HepG2 (cell line): ENCODE results near the gene ERFL. TPM values are rescaled to one million over a fixed set of nuclear protein-coding genes. Genes with fewer than 3 reads are reported as not detected.
A peak's percentile ranks its signal among the peaks of the same experiment; 100 is the strongest.

Experiments
- ATAC-seq: fragments of 200-7000 bp; cut with Tn5 transposase; 3 replicates; pipeline ENCODE4 v1.9.1; 2020; ENCODE audit warnings: mild to moderate bottlenecking, moderate library complexity
- BruUV-seq: library from RNA; stranded (reverse); fragments of 400-500 nt; replicated peaks from 2 replicates; lab custom pipeline; 2021; lab: Mats Ljungman, UMichigan
- CTCF ChIA-PET: fragments of 300-600 bp; formaldehyde crosslinking; extraction: SDS; loops from one replicate; lab custom pipeline; 2021; ENCODE audit warnings: low total read pairs, inconsistent platforms, low intra/inter-chr PET ratio; lab: Yijun Ruan, JAX
- POLR2A ChIA-PET: fragments of 350-600 bp; sonication (Branson Sonifier 250); formaldehyde crosslinking; loops from one replicate; lab custom pipeline; 2020; ENCODE audit warnings: antibody characterized with exemption, inconsistent platforms; lab: Yijun Ruan, JAX
- DNase-seq: peaks from one replicate; pipeline ENCODE4 v3.0.0-alpha.2; 2015; ENCODE audit warnings: low spot score
- FAIRE-seq: peaks from 3 replicates; lab custom pipeline; 2011; peaks lifted over from hg19 to GRCh38; lab: Jason Lieb, UNC
- H2AFZ ChIP-seq: one replicate; pipeline ENCODE4 v1.6.1; 2011; ENCODE audit warnings: low read length, inconsistent platforms
- H3K27ac ChIP-seq: fragments of 300-600 bp; 3 replicates; pipeline ENCODE4 v1.8.0; 2011; ENCODE audit warnings: mixed run types, mild to moderate bottlenecking, mixed read lengths, low read length, inconsistent platforms; ENCODE audit not compliant: insufficient read depth; ENCODE audit errors: extremely low read length
- H3K27me3 ChIP-seq, 2 experiments: fragments of 200-600 bp in 1 of 2; 2 replicates in 1 of 2; 3 replicates in 1 of 2; pipeline versions ENCODE4 v1.6.0 to v1.8.0; 2011; ENCODE audit warnings: low read length in 2 of 2, mild to moderate bottlenecking in 2 of 2, moderate library complexity in 2 of 2, inconsistent platforms in 1 of 2; ENCODE audit not compliant: insufficient read depth in 2 of 2, control insufficient read depth in 1 of 2
- H3K36me3 ChIP-seq, 2 experiments: fragments of 200-600 bp in 1 of 2; replicated peaks in 1 of 2; 2 replicates in 1 of 2; 3 replicates in 1 of 2; pipeline versions ENCODE4 v1.5.1 to v1.8.0; 2011; ENCODE audit warnings: low read length in 2 of 2, inconsistent platforms in 1 of 2; ENCODE audit not compliant: insufficient read depth in 2 of 2, control insufficient read depth in 1 of 2
- H3K4me1 ChIP-seq: 2 replicates; pipeline ENCODE4 v1.5.1; 2012; ENCODE audit warnings: low read length, inconsistent platforms; ENCODE audit not compliant: insufficient read depth
- H3K4me2 ChIP-seq: 2 replicates; pipeline ENCODE4 v1.6.0; 2011; ENCODE audit warnings: low read depth, low read length, inconsistent platforms
- H3K4me3 ChIP-seq, 3 experiments: fragments of 200-600 bp in 1 of 3; sonication (generic), shearing (Covaris generic) in 1 of 3; replicated peaks in 1 of 3; 2 replicates each; pipeline ENCODE4 v1.5.1; 2011 to 2016; ENCODE audit warnings: low read length in 3 of 3, inconsistent platforms in 2 of 3, low read depth in 2 of 3, mild to moderate bottlenecking in 2 of 3, control low read depth in 1 of 3, mixed read lengths in 1 of 3; ENCODE audit not compliant: insufficient read depth in 1 of 3
- H3K79me2 ChIP-seq: one replicate; pipeline ENCODE4 v1.6.1; 2011; ENCODE audit warnings: low read length, inconsistent platforms; ENCODE audit not compliant: insufficient read depth
- H3K9ac ChIP-seq: 2 replicates; pipeline ENCODE4 v1.6.0; 2011; ENCODE audit warnings: mild to moderate bottlenecking, low read depth, low read length, inconsistent platforms; ENCODE audit not compliant: insufficient read depth
- H3K9me3 ChIP-seq: 2 replicates; pipeline ENCODE4 v1.5.1; 2012; ENCODE audit warnings: mild to moderate bottlenecking, low read length
- H4K20me1 ChIP-seq: 2 replicates; pipeline ENCODE4 v1.6.0; 2011; ENCODE audit warnings: inconsistent platforms, mild to moderate bottlenecking, low read length, moderate library complexity; ENCODE audit not compliant: insufficient read depth
- DZIP1 ChIP-seq: sonication (generic); formaldehyde crosslinking; IDR thresholded peaks from 2 replicates; pipeline ENCODE4 v1.5.0; 2020; ENCODE audit warnings: mild to moderate bottlenecking, missing genetic modification reagents
- HOXA7 ChIP-seq: sonication (generic); formaldehyde crosslinking; IDR thresholded peaks from 2 replicates; pipeline ENCODE4 v1.8.1; 2022; ENCODE audit warnings: mild to moderate bottlenecking, missing genetic modification reagents, moderate library complexity
- KLF12 ChIP-seq: sonication (generic); formaldehyde crosslinking; IDR thresholded peaks from 2 replicates; pipeline ENCODE4 v1.4.0; 2020; ENCODE audit warnings: missing genetic modification reagents, borderline replicate concordance
- NKX3-1 ChIP-seq: sonication (generic); formaldehyde crosslinking; IDR thresholded peaks from 2 replicates; pipeline ENCODE4 v1.5.0; 2020; ENCODE audit warnings: missing genetic modification reagents
- POGZ ChIP-seq: sonication (generic); formaldehyde crosslinking; IDR thresholded peaks from 2 replicates; pipeline ENCODE4 v1.4.0; 2020; ENCODE audit warnings: mild to moderate bottlenecking, missing genetic modification reagents
- POLR2A ChIP-seq, 2 experiments: IDR thresholded peaks; 2 replicates each; pipeline ENCODE4 v1.6.1; 2011; ENCODE audit warnings: low read depth in 2 of 2, low read length in 2 of 2, mild to moderate bottlenecking in 1 of 2, moderate library complexity in 1 of 2; ENCODE audit not compliant: insufficient read depth in 1 of 2
- POLR2G ChIP-seq: fragments of 200-400 bp; formaldehyde crosslinking; IDR thresholded peaks from 2 replicates; pipeline ENCODE4 v1.6.1; 2018; ENCODE audit warnings: mild to moderate bottlenecking, low read depth, low read length, moderate library complexity
- RBFOX2 ChIP-seq: fragments of 200-400 bp; formaldehyde crosslinking; IDR thresholded peaks from 2 replicates; pipeline ENCODE4 v1.6.1; 2017; ENCODE audit warnings: low read depth, mild to moderate bottlenecking, low read length
- RBM22 ChIP-seq: fragments of 200-400 bp; formaldehyde crosslinking; optimal IDR thresholded peaks from 2 replicates; pipeline ENCODE3; 2017; ENCODE audit warnings: mild to moderate bottlenecking, low read length, moderate library complexity
- SETDB1 ChIP-seq: sonication (generic); formaldehyde crosslinking; IDR thresholded peaks from 2 replicates; pipeline ENCODE4 v1.5.1; 2020; ENCODE audit warnings: missing genetic modification reagents, mild to moderate bottlenecking, borderline replicate concordance
- SNAI1 ChIP-seq: sonication (generic); formaldehyde crosslinking; IDR thresholded peaks from 2 replicates; pipeline ENCODE4 v1.5.0; 2020; ENCODE audit warnings: mild to moderate bottlenecking, missing genetic modification reagents, borderline replicate concordance
- TBP ChIP-seq: sonication (generic); formaldehyde crosslinking; IDR thresholded peaks from 2 replicates; pipeline ENCODE4 v1.5.0; 2020; ENCODE audit warnings: missing genetic modification reagents
- ZC3H13 ChIP-seq: sonication (generic); formaldehyde crosslinking; IDR thresholded peaks from 2 replicates; pipeline ENCODE4 v1.8.1; 2023; ENCODE audit warnings: mild to moderate bottlenecking, missing genetic modification reagents, moderate library complexity
- ZNF354B ChIP-seq: sonication (generic); formaldehyde crosslinking; IDR thresholded peaks from 2 replicates; pipeline ENCODE4 v1.8.0; 2022; ENCODE audit warnings: mild to moderate bottlenecking, missing genetic modification reagents
- WGBS: methylation state at CpG from one replicate; pipeline ENCODE4 v1.1.6; 2017; ENCODE audit warnings: low lambda C conversion rate; 5-methylcytosine and 5-hydroxymethylcytosine counted together
- in situ Hi-C: cut with HindIII; loops from 2 replicates; pipeline ENCODE4 v1.10.0; 2017; ENCODE audit warnings: low pct_unique_long_range_greater_than_20kb; ENCODE audit not compliant: extremely low pct_ligation_motif_present
- intact Hi-C: fragments of 100-400 bp; cut with micrococcal nuclease; formaldehyde crosslinking; loops from one replicate; pipeline ENCODE4 v1.10.0; 2022; ENCODE audit not compliant: unreplicated experiment
- polyA plus RNA-seq, 8 experiments: library from polyadenylated mRNA; depleted of rRNA in 3 of 8; stranded (reverse) in 7 of 8; unstranded in 1 of 8; fragments of >200 nt; fragmentation: Illumina TruSeq in 4 of 8; extraction: Trizol in 4 of 8; gene quantifications; 2 replicates each; pipeline versions ENCODE4 v1.2.1 to v1.2.3, GENCODE V29; 2011 to 2016; ENCODE audit warnings: low read depth in 4 of 8, missing spikeins in 1 of 8, mixed read lengths in 1 of 8; ENCODE audit not compliant: insufficient read depth in 1 of 8
- total RNA-seq, 5 experiments: library from RNA; depleted of rRNA; stranded (reverse); fragments of >200 nt; fragmentation: Illumina TruSeq; extraction: Trizol; gene quantifications; 2 replicates each; pipeline ENCODE4 v1.2.3, GENCODE V29; 2016; ENCODE audit warnings: low read depth in 1 of 5

The ERFL gene
- total and polyA plus RNA-seq, 2 of the 13 experiments (the other 11 are each of a cell fraction or from before 2014, with no cell fraction given) = not detected

- H3K4me1 ChIP-seq = peaks cover 87% of the 10 kb centered on the region
- POLR2A ChIA-PET = interaction anchor here (1.0 kb wide), 1 partner anchor 22 kb away, joined by 4 read pairs; no protein-coding TSS in a partner anchor
- H3K79me2 ChIP-seq = peaks cover 57% of the 10 kb centered on the region
- TF ChIP-seq RBM22 (peak; percentile 73), POLR2A (IDR thresholded peaks at IDR 0.05; ENCODE audit: insufficient read depth in 1 of 2, low read depth in 2 of 2, low read length in 2 of 2) (peak in 1 of 2 experiments; percentile 33; a peak in 1 of 4 replicates), DZIP1 (CRISPR knock-in tag) (no peak)
- TF ChIP-seq, all 625 proteins: peak for 2
- no peaks in the 10 kb centered on the region for H3K9me3 ChIP-seq
- H3K9ac ChIP-seq = no peak overlapping the region
- BruUV-seq = no TSS peak
- intact Hi-C loops = no loop called here
- in situ Hi-C loops = no loop called here
- no peak overlapping the region for H3K4me2 ChIP-seq
- CTCF ChIA-PET = no interaction called here
- FAIRE-seq = no peak
- no peaks in the 10 kb centered on the region for H3K27me3 ChIP-seq
- peaks cover 39 to 88% of the 10 kb centered on the region in 2 experiments for H3K36me3 ChIP-seq
- ATAC-seq = no peak
- no peak overlapping the region for H3K27ac ChIP-seq
- no peak overlapping the region for H2AFZ ChIP-seq
- no peak for DNase-seq
- no peak overlapping the region; a peak in 1 of 6 replicates for H3K4me3 ChIP-seq
- WGBS = 94% methylated on average over 3 of the region's 3 CpGs
- peaks cover 92% of the 10 kb centered on the region for H4K20me1 ChIP-seq
Measured at GRCh38 chr19:41866284-41866683, 62.0 kb downstream of the ERFL start.

- H3K27ac ChIP-seq = no peak overlapping the region
- ChIA-PET CTCF (no interaction called here), POLR2A (interaction anchor here (1.3 to 2.7 kb wide), 2 partner anchors 8 to 94 kb away, joined by 4 to 18 read pairs; partner anchors contain the start of gene RABAC1)
- H3K4me3 ChIP-seq = no peak overlapping the region
- peaks cover 79% of the 10 kb centered on the region for H4K20me1 ChIP-seq
- peaks cover 35 to 78% of the 10 kb centered on the region in 2 experiments for H3K36me3 ChIP-seq
- FAIRE-seq (no peak), ATAC-seq (no peak), DNase-seq (no peak)
- peaks cover 80% of the 10 kb centered on the region for H3K4me1 ChIP-seq
- WGBS = 100% methylated on average over 2 of the region's 5 CpGs
- peaks cover 0 to 4% of the 10 kb centered on the region in 2 experiments; a peak in 1 of 5 replicates for H3K27me3 ChIP-seq
- H3K9ac ChIP-seq = no peak overlapping the region
- intact Hi-C loops = no loop called here
- H3K9me3 ChIP-seq = no peaks in the 10 kb centered on the region
- H3K79me2 ChIP-seq = peaks cover 69% of the 10 kb centered on the region
- 0 out of 2 replicates have a peak overlapping the region, but pooled peaks have one; percentile 35 for H3K4me2 ChIP-seq
- BruUV-seq = no TSS peak
- in situ Hi-C loops = no loop called here
- no peak overlapping the region for H2AFZ ChIP-seq
- TF ChIP-seq POGZ (no peak), RBFOX2 (peak; percentile 59; the same call in 1 of the 2 replicates), ZNF354B (no peak), KLF12 (CRISPR knock-in tag) (no peak), SNAI1 (CRISPR knock-in tag) (no peak), TBP (no peak), NKX3-1 (CRISPR knock-in tag) (no peak), RBM22 (peak; percentile 60), HOXA7 (CRISPR knock-in tag) (no peak), POLR2A (IDR thresholded peaks at IDR 0.05; ENCODE audit: insufficient read depth in 1 of 2, low read depth in 2 of 2, low read length in 2 of 2) (peak; percentile 37 to 47; a peak in 1 of 4 replicates), POLR2G (peak; percentile 25; the same call in 1 of the 2 replicates), ZC3H13 (CRISPR knock-in tag) (0 out of 2 replicates have a peak, but pooled peaks have one; percentile 31), SETDB1 (no peak)
Measured at GRCh38 chr19:41864374-41864773, 63.9 kb downstream of the ERFL start.
